ENCODE measurements around the gene OXNAD1. TPM values are rescaled to one million over a fixed set of nuclear protein-coding genes. Genes with fewer than 3 reads are reported as not detected.

OXNAD1 gene
- total RNA-seq, 2 donors from 2014 or later = 34.3 to 52.0 TPM

GRCh38 chr3:16265455-16265786 is 409 bp downstream of the OXNAD1 start:
- ATAC-seq (replicated peaks in 1 of 2) = no peak
- H3K36me3 Mint-ChIP-seq (ENCODE audit: insufficient read depth in 2 of 2) = peaks cover 0 to 2% of the 10 kb centered on the region in 2 donors
- peaks cover 34% of the 10 kb centered on the region for H3K4me1 Mint-ChIP-seq (ENCODE audit: low read depth)
- DNase-seq = no peak
- peak overlapping the region; percentile 96 to 97 for H3K4me3 Mint-ChIP-seq
- H3K27ac Mint-ChIP-seq = peak overlapping the region; percentile 93
- no peaks in the 10 kb centered on the region for H3K27me3 Mint-ChIP-seq (ENCODE audit: low read depth)
- H3K9me3 Mint-ChIP-seq = no peaks in the 10 kb centered on the region

- no peak for ATAC-seq (replicated peaks in 1 of 2)
- peak overlapping the region; percentile 35 for H3K27ac Mint-ChIP-seq
- peaks cover 34% of the 10 kb centered on the region for H3K4me1 Mint-ChIP-seq (ENCODE audit: low read depth)
- peaks cover 0 to 2% of the 10 kb centered on the region in 2 donors for H3K36me3 Mint-ChIP-seq (ENCODE audit: insufficient read depth in 2 of 2)
- no peak for DNase-seq
- no peaks in the 10 kb centered on the region for H3K27me3 Mint-ChIP-seq (ENCODE audit: low read depth)
- H3K9me3 Mint-ChIP-seq = no peaks in the 10 kb centered on the region
- H3K4me3 Mint-ChIP-seq = peak overlapping the region; percentile 68 to 96
Measured at GRCh38 chr3:16266714-16267113, 1.7 kb downstream of the OXNAD1 start.

GRCh38 chr3:16270855-16271254 is 5.8 kb downstream of the OXNAD1 start:
- Mint-ChIP-seq H3K4me1 (ENCODE audit: low read depth) (peaks cover 26% of the 10 kb centered on the region), H3K36me3 (ENCODE audit: insufficient read depth in 2 of 2) (peaks cover 0 to 5% of the 10 kb centered on the region in 2 donors), H3K27ac (no peak overlapping the region), H3K4me3 (no peak overlapping the region), H3K9me3 (no peaks in the 10 kb centered on the region), H3K27me3 (ENCODE audit: low read depth) (no peaks in the 10 kb centered on the region)
- DNase-seq (no peak), ATAC-seq (replicated peaks in 1 of 2) (no peak)

- peaks cover 9% of the 10 kb centered on the region for H3K4me1 Mint-ChIP-seq (ENCODE audit: low read depth)
- H3K4me3 Mint-ChIP-seq = no peak overlapping the region
- no peaks in the 10 kb centered on the region for H3K27me3 Mint-ChIP-seq (ENCODE audit: low read depth)
- no peaks in the 10 kb centered on the region for H3K9me3 Mint-ChIP-seq
- DNase-seq (no peak), ATAC-seq (replicated peaks in 1 of 2) (no peak)
- H3K36me3 Mint-ChIP-seq (ENCODE audit: insufficient read depth in 2 of 2) = peaks cover 0 to 7% of the 10 kb centered on the region in 2 donors
- no peak overlapping the region for H3K27ac Mint-ChIP-seq
Measured at GRCh38 chr3:16272588-16272987, 7.6 kb downstream of the OXNAD1 start.

- Mint-ChIP-seq H3K27ac (no peak overlapping the region), H3K36me3 (ENCODE audit: insufficient read depth in 2 of 2) (peaks cover 0 to 8% of the 10 kb centered on the region in 2 donors), H3K4me1 (ENCODE audit: low read depth) (no peaks in the 10 kb centered on the region), H3K27me3 (ENCODE audit: low read depth) (no peaks in the 10 kb centered on the region), H3K4me3 (no peak overlapping the region), H3K9me3 (no peaks in the 10 kb centered on the region)
- ATAC-seq (replicated peaks in 1 of 2) = no peak
- no peak for DNase-seq
Measured at GRCh38 chr3:16273867-16274266, 8.9 kb downstream of the OXNAD1 start.

GRCh38 chr3:16277471-16277870 is 12.5 kb downstream of the OXNAD1 start:
- Mint-ChIP-seq H3K27me3 (ENCODE audit: low read depth) (no peaks in the 10 kb centered on the region), H3K4me1 (ENCODE audit: low read depth) (peaks cover 5% of the 10 kb centered on the region), H3K36me3 (ENCODE audit: insufficient read depth in 2 of 2) (peaks cover 2 to 8% of the 10 kb centered on the region in 2 donors), H3K4me3 (no peak overlapping the region), H3K27ac (no peak overlapping the region), H3K9me3 (no peaks in the 10 kb centered on the region)
- ATAC-seq (replicated peaks in 1 of 2) (no peak), DNase-seq (no peak)

GRCh38 chr3:16279010-16279801 is 14.2 kb downstream of the OXNAD1 start:
- DNase-seq = no peak
- H3K9me3 Mint-ChIP-seq = no peaks in the 10 kb centered on the region
- peaks cover 19% of the 10 kb centered on the region for H3K4me1 Mint-ChIP-seq (ENCODE audit: low read depth)
- no peaks in the 10 kb centered on the region for H3K27me3 Mint-ChIP-seq (ENCODE audit: low read depth)
- H3K36me3 Mint-ChIP-seq (ENCODE audit: insufficient read depth in 2 of 2) = peaks cover 5 to 18% of the 10 kb centered on the region in 2 donors
- H3K4me3 Mint-ChIP-seq = no peak overlapping the region
- H3K27ac Mint-ChIP-seq = no peak overlapping the region
- no peak for ATAC-seq (replicated peaks in 1 of 2)

- peaks cover 5 to 23% of the 10 kb centered on the region in 2 donors for H3K36me3 Mint-ChIP-seq (ENCODE audit: insufficient read depth in 2 of 2)
- no peaks in the 10 kb centered on the region for H3K9me3 Mint-ChIP-seq
- no peak for ATAC-seq (replicated peaks in 1 of 2)
- no peak for DNase-seq
- no peak overlapping the region for H3K4me3 Mint-ChIP-seq
- no peak overlapping the region for H3K27ac Mint-ChIP-seq
- H3K4me1 Mint-ChIP-seq (ENCODE audit: low read depth) = peaks cover 32% of the 10 kb centered on the region
- H3K27me3 Mint-ChIP-seq (ENCODE audit: low read depth) = no peaks in the 10 kb centered on the region
Measured at GRCh38 chr3:16280671-16281070, 15.7 kb downstream of the OXNAD1 start.

- H3K27me3 Mint-ChIP-seq (ENCODE audit: low read depth) = no peaks in the 10 kb centered on the region
- H3K36me3 Mint-ChIP-seq (ENCODE audit: insufficient read depth in 2 of 2) = peaks cover 6 to 21% of the 10 kb centered on the region in 2 donors
- peaks cover 62% of the 10 kb centered on the region for H3K4me1 Mint-ChIP-seq (ENCODE audit: low read depth)
- peak overlapping the region; percentile 87 to 93 for H3K4me3 Mint-ChIP-seq
- no peak for DNase-seq
- no peaks in the 10 kb centered on the region for H3K9me3 Mint-ChIP-seq
- peak overlapping the region; percentile 34 for H3K27ac Mint-ChIP-seq
- ATAC-seq (replicated peaks in 1 of 2) = no peak
Measured at GRCh38 chr3:16284633-16285032, 19.6 kb downstream of the OXNAD1 start.

GRCh38 chr3:16286161-16286560 is 21.1 kb downstream of the OXNAD1 start:
- peak overlapping the region; percentile 87 to 93 for H3K4me3 Mint-ChIP-seq
- H3K27me3 Mint-ChIP-seq (ENCODE audit: low read depth) = no peaks in the 10 kb centered on the region
- peaks cover 9 to 25% of the 10 kb centered on the region in 2 donors for H3K36me3 Mint-ChIP-seq (ENCODE audit: insufficient read depth in 2 of 2)
- DNase-seq (peak; percentile 70 to 83), ATAC-seq (replicated peaks in 1 of 2) (peak; percentile 92 to 94)
- peaks cover 78% of the 10 kb centered on the region for H3K4me1 Mint-ChIP-seq (ENCODE audit: low read depth)
- peak overlapping the region; percentile 34 for H3K27ac Mint-ChIP-seq
- no peaks in the 10 kb centered on the region for H3K9me3 Mint-ChIP-seq

- H3K9me3 Mint-ChIP-seq = no peaks in the 10 kb centered on the region
- ATAC-seq (replicated peaks in 1 of 2) = peak; percentile 7 to 19
- H3K27me3 Mint-ChIP-seq (ENCODE audit: low read depth) = no peaks in the 10 kb centered on the region
- H3K4me1 Mint-ChIP-seq (ENCODE audit: low read depth) = peaks cover 85% of the 10 kb centered on the region
- peaks cover 9 to 29% of the 10 kb centered on the region in 2 donors for H3K36me3 Mint-ChIP-seq (ENCODE audit: insufficient read depth in 2 of 2)
- H3K4me3 Mint-ChIP-seq = peak overlapping the region; percentile 87 to 93
- DNase-seq = no peak
- H3K27ac Mint-ChIP-seq = peak overlapping the region; percentile 34
Measured at GRCh38 chr3:16286751-16287543, 21.9 kb downstream of the OXNAD1 start.

- H3K27me3 Mint-ChIP-seq (ENCODE audit: low read depth) = no peaks in the 10 kb centered on the region
- H3K9me3 Mint-ChIP-seq = peaks cover 5 to 7% of the 10 kb centered on the region in 2 donors
- peak overlapping the region; percentile 89 for H3K27ac Mint-ChIP-seq
- peaks cover 13 to 34% of the 10 kb centered on the region in 2 donors for H3K36me3 Mint-ChIP-seq (ENCODE audit: insufficient read depth in 2 of 2)
- H3K4me3 Mint-ChIP-seq = peak overlapping the region; percentile 87 to 93
- DNase-seq = no peak
- peak; percentile 12 to 17 for ATAC-seq (replicated peaks in 1 of 2)
- H3K4me1 Mint-ChIP-seq (ENCODE audit: low read depth) = peaks cover 83% of the 10 kb centered on the region
Measured at GRCh38 chr3:16288664-16289063, 23.7 kb downstream of the OXNAD1 start.

GRCh38 chr3:16289144-16289889 is 24.3 kb downstream of the OXNAD1 start:
- Mint-ChIP-seq H3K4me1 (ENCODE audit: low read depth) (peaks cover 87% of the 10 kb centered on the region), H3K4me3 (peak overlapping the region; percentile 87 to 93), H3K9me3 (peaks cover 6 to 7% of the 10 kb centered on the region in 2 donors), H3K27ac (peak overlapping the region; percentile 95), H3K27me3 (ENCODE audit: low read depth) (no peaks in the 10 kb centered on the region), H3K36me3 (ENCODE audit: insufficient read depth in 2 of 2) (peaks cover 14 to 37% of the 10 kb centered on the region in 2 donors)
- DNase-seq = no peak
- no peak for ATAC-seq (replicated peaks in 1 of 2)

Data from activated T-cell treated with anti-CD3 and anti-CD28 coated beads, Interleukin-2, amount 50 U/mL, for 72 hours (primary cell).